GM12878 (cell line): Measurements from ENCODE around the gene HMGCS1. TPM values are rescaled to one million over a fixed set of nuclear protein-coding genes. Genes with fewer than 3 reads are reported as not detected.

Experiments
- ATAC-seq: fragments of 200-7000 bp; cut with Tn5 transposase; 3 replicates; pipeline ENCODE4 v1.9.1; 2020; ENCODE audit warnings: mild to moderate bottlenecking, moderate library complexity
- BruUV-seq: library from RNA; stranded (reverse); fragments of 400-500 nt; replicated peaks from 2 replicates; lab custom pipeline; 2021; lab: Mats Ljungman, UMichigan
- CTCF ChIA-PET: fragments of 300-600 bp; sonication (Branson Sonifier 250); formaldehyde crosslinking; extraction: SDS; loops from one replicate; lab custom pipeline; 2021; ENCODE audit warnings: inconsistent platforms; lab: Yijun Ruan, JAX
- POLR2A ChIA-PET: fragments of 350-600 bp; formaldehyde crosslinking; extraction: SDS; loops from one replicate; lab custom pipeline; 2021; ENCODE audit warnings: inconsistent platforms; lab: Charles Lee
- RAD21 ChIA-PET: fragments of 300-600 bp; sonication (Branson Sonifier 250); formaldehyde crosslinking; loops from one replicate; lab custom pipeline; 2023; ENCODE audit warnings: antibody characterized with exemption; ENCODE audit not compliant: unreplicated experiment; lab: Charles Lee
- SMC1A ChIA-PET: fragments of 300-600 bp; sonication (Branson Sonifier 250); formaldehyde crosslinking; loops from one replicate; lab custom pipeline; 2023; ENCODE audit not compliant: unreplicated experiment, uncharacterized antibody; lab: Charles Lee
- DNase-seq: peaks from one replicate; pipeline ENCODE4 v3.0.0-alpha.2; 2011; ENCODE audit warnings: low read depth, low spot score
- FAIRE-seq: peaks from 3 replicates; lab custom pipeline; 2011; peaks lifted over from hg19 to GRCh38; lab: Jason Lieb, UNC
- H2AFZ ChIP-seq: 2 replicates; pipeline ENCODE4 v1.6.0; 2011; ENCODE audit warnings: low read depth, low read length, control low read depth; ENCODE audit not compliant: control insufficient read depth
- H3K27ac ChIP-seq: 2 replicates; pipeline ENCODE4 v1.5.1; 2011; ENCODE audit warnings: control low read depth; ENCODE audit not compliant: control insufficient read depth, insufficient read depth
- H3K27me3 ChIP-seq, 2 experiments: replicated peaks in 1 of 2; 2 replicates each; pipeline versions ENCODE4 v1.6.0 to v1.6.1; 2011; ENCODE audit warnings: low read length in 1 of 2; ENCODE audit not compliant: control insufficient read depth in 2 of 2, insufficient read depth in 2 of 2
- H3K36me3 ChIP-seq, 2 experiments: 2 replicates each; pipeline ENCODE4 v1.5.1; 2011; ENCODE audit warnings: low read length in 1 of 2; ENCODE audit not compliant: control insufficient read depth in 2 of 2, insufficient read depth in 2 of 2
- H3K4me1 ChIP-seq: 2 replicates; pipeline ENCODE4 v1.6.1; 2011; ENCODE audit warnings: mild to moderate bottlenecking, low read length, moderate library complexity, mixed read lengths; ENCODE audit not compliant: control insufficient read depth, insufficient read depth
- H3K4me2 ChIP-seq: 2 replicates; pipeline ENCODE4 v1.6.0; 2011; ENCODE audit warnings: control low read depth; ENCODE audit not compliant: control insufficient read depth, insufficient read depth
- H3K4me3 ChIP-seq: fragments of 200-600 bp; sonication (generic); 2 replicates; pipeline ENCODE4 v1.5.1; 2016
- H3K79me2 ChIP-seq: 2 replicates; pipeline ENCODE4 v1.6.0; 2011; ENCODE audit warnings: low read length; ENCODE audit not compliant: control insufficient read depth, insufficient read depth
- H3K9ac ChIP-seq: 2 replicates; pipeline ENCODE4 v1.8.0; 2011; ENCODE audit warnings: low read length, control low read depth, mixed read lengths; ENCODE audit not compliant: control insufficient read depth, insufficient read depth
- H3K9me3 ChIP-seq: replicated peaks from 3 replicates; pipeline ENCODE4 v1.5.1; 2011; ENCODE audit warnings: mild to moderate bottlenecking, low read length; ENCODE audit not compliant: control insufficient read depth, insufficient read depth
- H4K20me1 ChIP-seq: 2 replicates; pipeline ENCODE4 v1.6.0; 2011; ENCODE audit not compliant: control insufficient read depth, insufficient read depth
- CBX3 ChIP-seq: fragments of 200-600 bp; sonication (generic); IDR thresholded peaks from 2 replicates; pipeline ENCODE4 v1.6.1; 2016; ENCODE audit warnings: low read depth, borderline replicate concordance
- FOS ChIP-seq: IDR thresholded peaks from 3 replicates; pipeline ENCODE4 v1.6.1; 2011; ENCODE audit warnings: borderline replicate concordance; ENCODE audit not compliant: insufficient read length; ENCODE audit errors: extremely low read depth
- JUNB ChIP-seq: IDR thresholded peaks from 2 replicates; pipeline ENCODE4 v1.6.1; 2016; ENCODE audit warnings: antibody characterized with exemption, mild to moderate bottlenecking
- MEF2A ChIP-seq: IDR thresholded peaks from 2 replicates; pipeline ENCODE4 v1.6.1; 2011; ENCODE audit warnings: low read depth, mild to moderate bottlenecking, low read length, moderate library complexity; ENCODE audit not compliant: insufficient read depth
- NFYA ChIP-seq: IDR thresholded peaks from 2 replicates; pipeline ENCODE4 v1.6.1; 2011; ENCODE audit warnings: low read depth, mild to moderate bottlenecking, low read length, improper control_type of control experiment, borderline replicate concordance
- POLR2A ChIP-seq: IDR thresholded peaks from 2 replicates; pipeline ENCODE4 v1.6.1; 2011; ENCODE audit warnings: low read depth, mild to moderate bottlenecking, low read length
- TAF1 ChIP-seq: IDR thresholded peaks from 2 replicates; pipeline ENCODE4 v1.6.1; 2011; ENCODE audit warnings: mild to moderate bottlenecking, low read depth, low read length, borderline replicate concordance
- TBL1XR1 ChIP-seq: IDR thresholded peaks from 2 replicates; pipeline ENCODE4 v1.6.1; 2012; ENCODE audit warnings: low read depth, low read length, improper control_type of control experiment
- TCF12 ChIP-seq: IDR thresholded peaks from 2 replicates; pipeline ENCODE4 v1.6.1; 2011; ENCODE audit warnings: low read depth, mild to moderate bottlenecking, low read length
- TCF7 ChIP-seq: IDR thresholded peaks from 2 replicates; pipeline ENCODE4 v1.6.1; 2014; ENCODE audit warnings: antibody characterized with exemption, borderline replicate concordance
- ZZZ3 ChIP-seq: IDR thresholded peaks from 2 replicates; pipeline ENCODE4 v1.6.1; 2011; ENCODE audit warnings: low read depth; ENCODE audit not compliant: control insufficient read depth, insufficient read length
- WGBS: methylation state at CpG from one replicate; pipeline ENCODE4 v1.1.6; 2016; ENCODE audit warnings: low lambda C conversion rate; ENCODE audit not compliant: insufficient replicate concordance, insufficient coverage; ENCODE audit errors: missing lambda C conversion rate; 5-methylcytosine and 5-hydroxymethylcytosine counted together
- in situ Hi-C: fragments of 300-500 bp; cut with MboI; formaldehyde crosslinking; loops from 9 replicates; pipeline ENCODE4 v1.14.3; 2018; ENCODE audit warnings: mixed read lengths
- intact Hi-C: fragments of 100-400 bp; cut with micrococcal nuclease; formaldehyde crosslinking; loops from one replicate; pipeline ENCODE4 v1.14.2; 2022; ENCODE audit not compliant: unreplicated experiment
- polyA plus RNA-seq, 11 experiments: library from polyadenylated mRNA; depleted of rRNA in 4 of 11; unstranded in 6 of 11; stranded (reverse) in 5 of 11; fragments of >200 nt; fragmentation: Nextera tagmentation in 4 of 11; fragmentation: Illumina TruSeq in 1 of 11; extraction: Ambion mirVana in 4 of 11; extraction: Trizol in 1 of 11; gene quantifications; 1 replicate in 1 of 11; 2 replicates in 10 of 11; pipeline versions ENCODE4 v1.2.1 to v1.2.3, GENCODE V29; 2011 to 2016; ENCODE audit warnings: inconsistent platforms in 2 of 11, missing spikeins in 2 of 11, low read depth in 1 of 11
- total RNA-seq, 4 experiments: library from RNA; depleted of rRNA in 3 of 4; stranded (reverse); fragments of >200 nt in 3 of 4; fragmentation: Illumina TruSeq in 1 of 4; extraction: Trizol in 1 of 4; gene quantifications; 2 replicates each; pipeline versions ENCODE4 v1.2.1 to v1.2.3, GENCODE V29; 2013 to 2021
- TF ChIP-seq, protein P1 (sequence below): fragments of 450-650 bp; IDR thresholded peaks from 2 replicates; pipeline ENCODE4 v1.6.1; 2017; ENCODE audit warnings: mild to moderate bottlenecking, moderate library complexity
- TF ChIP-seq, protein P2 (sequence below): fragments of 450-650 bp; IDR thresholded peaks from 2 replicates; pipeline ENCODE4 v1.6.1; 2017; ENCODE audit warnings: borderline replicate concordance
- TF ChIP-seq, protein P3 (sequence below): fragments of 450-650 bp; IDR thresholded peaks from 2 replicates; pipeline ENCODE4 v1.6.1; 2014; ENCODE audit warnings: mild to moderate bottlenecking
- TF ChIP-seq, protein P4 (sequence below): IDR thresholded peaks from 2 replicates; pipeline ENCODE4 v1.6.1; 2011; ENCODE audit warnings: borderline replicate concordance, low read depth, mild to moderate bottlenecking, moderate library complexity, low read length; ENCODE audit not compliant: insufficient read depth, poor library complexity, severe bottlenecking
- TF ChIP-seq, protein P5 (sequence below): IDR thresholded peaks from 2 replicates; pipeline ENCODE4 v1.6.1; 2012; ENCODE audit warnings: low read depth, low read length, improper control_type of control experiment

HMGCS1 gene
- total and polyA plus RNA-seq, 10 of the 15 experiments (the other 5 are each of a cell fraction or from before 2014, with no cell fraction given): 24.0 to 193 (median 108) TPM

DNA sequence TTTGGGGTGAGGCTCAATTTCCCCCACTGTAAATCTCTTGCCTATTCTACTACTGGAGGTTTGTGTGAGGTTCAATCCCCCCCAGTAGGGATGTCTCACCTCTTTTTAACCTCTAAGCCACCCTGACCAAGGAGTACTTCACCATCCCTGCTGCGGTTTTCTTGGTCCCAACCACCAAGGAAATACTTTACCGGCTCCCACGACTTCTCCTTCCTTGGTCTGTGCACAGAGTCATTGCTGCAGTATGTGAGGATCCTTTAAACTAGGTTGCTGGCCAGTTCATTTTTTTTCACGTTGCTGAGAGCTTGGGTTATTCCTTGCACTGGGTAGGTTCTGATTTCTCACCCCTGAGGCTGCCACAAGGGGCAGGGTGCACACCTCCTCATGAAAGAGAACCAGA, 22.5 kb upstream of the HMGCS1 start:
- Histone ChIP-seq H3K4me1 (no peaks in the 10 kb centered on the region), H3K4me3 (no peak overlapping the region), H3K27ac (no peak overlapping the region), H3K9me3 (peaks cover 8% of the 10 kb centered on the region; the same call in 2 of the 3 replicates), H3K9ac (no peak overlapping the region), H3K4me2 (no peak overlapping the region), H3K36me3 (no peaks in the 10 kb centered on the region), H4K20me1 (no peaks in the 10 kb centered on the region), H3K27me3 (no peaks in the 10 kb centered on the region), H3K79me2 (no peaks in the 10 kb centered on the region), H2AFZ (no peak overlapping the region)
- RAD21 ChIA-PET: no interaction called here
- DNase-seq (no peak), FAIRE-seq (no peak), ATAC-seq (no peak)
- WGBS: 8% methylated on average over 3 of the region's 4 CpGs
- intact Hi-C loops: no loop called here
- in situ Hi-C loops: no loop called here
- SMC1A ChIA-PET: interaction anchor here (0.6 kb wide), 1 partner anchor 238 kb away, joined by 3 read pairs; no protein-coding TSS in a partner anchor
- POLR2A ChIA-PET: no interaction called here
- BruUV-seq: no TSS peak
- CTCF ChIA-PET: no interaction called here
- TF ChIP-seq, protein P1, sequence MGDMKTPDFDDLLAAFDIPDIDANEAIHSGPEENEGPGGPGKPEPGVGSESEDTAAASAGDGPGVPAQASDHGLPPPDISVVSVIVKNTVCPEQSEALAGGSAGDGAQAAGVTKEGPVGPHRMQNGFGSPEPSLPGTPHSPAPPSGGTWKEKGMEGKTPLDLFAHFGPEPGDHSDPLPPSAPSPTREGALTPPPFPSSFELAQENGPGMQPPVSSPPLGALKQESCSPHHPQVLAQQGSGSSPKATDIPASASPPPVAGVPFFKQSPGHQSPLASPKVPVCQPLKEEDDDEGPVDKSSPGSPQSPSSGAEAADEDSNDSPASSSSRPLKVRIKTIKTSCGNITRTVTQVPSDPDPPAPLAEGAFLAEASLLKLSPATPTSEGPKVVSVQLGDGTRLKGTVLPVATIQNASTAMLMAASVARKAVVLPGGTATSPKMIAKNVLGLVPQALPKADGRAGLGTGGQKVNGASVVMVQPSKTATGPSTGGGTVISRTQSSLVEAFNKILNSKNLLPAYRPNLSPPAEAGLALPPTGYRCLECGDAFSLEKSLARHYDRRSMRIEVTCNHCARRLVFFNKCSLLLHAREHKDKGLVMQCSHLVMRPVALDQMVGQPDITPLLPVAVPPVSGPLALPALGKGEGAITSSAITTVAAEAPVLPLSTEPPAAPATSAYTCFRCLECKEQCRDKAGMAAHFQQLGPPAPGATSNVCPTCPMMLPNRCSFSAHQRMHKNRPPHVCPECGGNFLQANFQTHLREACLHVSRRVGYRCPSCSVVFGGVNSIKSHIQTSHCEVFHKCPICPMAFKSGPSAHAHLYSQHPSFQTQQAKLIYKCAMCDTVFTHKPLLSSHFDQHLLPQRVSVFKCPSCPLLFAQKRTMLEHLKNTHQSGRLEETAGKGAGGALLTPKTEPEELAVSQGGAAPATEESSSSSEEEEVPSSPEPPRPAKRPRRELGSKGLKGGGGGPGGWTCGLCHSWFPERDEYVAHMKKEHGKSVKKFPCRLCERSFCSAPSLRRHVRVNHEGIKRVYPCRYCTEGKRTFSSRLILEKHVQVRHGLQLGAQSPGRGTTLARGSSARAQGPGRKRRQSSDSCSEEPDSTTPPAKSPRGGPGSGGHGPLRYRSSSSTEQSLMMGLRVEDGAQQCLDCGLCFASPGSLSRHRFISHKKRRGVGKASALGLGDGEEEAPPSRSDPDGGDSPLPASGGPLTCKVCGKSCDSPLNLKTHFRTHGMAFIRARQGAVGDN: no peak
- TF ChIP-seq FOS: no peak
- TF ChIP-seq, protein P2, sequence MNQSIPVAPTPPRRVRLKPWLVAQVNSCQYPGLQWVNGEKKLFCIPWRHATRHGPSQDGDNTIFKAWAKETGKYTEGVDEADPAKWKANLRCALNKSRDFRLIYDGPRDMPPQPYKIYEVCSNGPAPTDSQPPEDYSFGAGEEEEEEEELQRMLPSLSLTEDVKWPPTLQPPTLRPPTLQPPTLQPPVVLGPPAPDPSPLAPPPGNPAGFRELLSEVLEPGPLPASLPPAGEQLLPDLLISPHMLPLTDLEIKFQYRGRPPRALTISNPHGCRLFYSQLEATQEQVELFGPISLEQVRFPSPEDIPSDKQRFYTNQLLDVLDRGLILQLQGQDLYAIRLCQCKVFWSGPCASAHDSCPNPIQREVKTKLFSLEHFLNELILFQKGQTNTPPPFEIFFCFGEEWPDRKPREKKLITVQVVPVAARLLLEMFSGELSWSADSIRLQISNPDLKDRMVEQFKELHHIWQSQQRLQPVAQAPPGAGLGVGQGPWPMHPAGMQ: no peak
- TF ChIP-seq TCF12: no peak
- TF ChIP-seq TCF7: no peak
- TF ChIP-seq, protein P3, sequence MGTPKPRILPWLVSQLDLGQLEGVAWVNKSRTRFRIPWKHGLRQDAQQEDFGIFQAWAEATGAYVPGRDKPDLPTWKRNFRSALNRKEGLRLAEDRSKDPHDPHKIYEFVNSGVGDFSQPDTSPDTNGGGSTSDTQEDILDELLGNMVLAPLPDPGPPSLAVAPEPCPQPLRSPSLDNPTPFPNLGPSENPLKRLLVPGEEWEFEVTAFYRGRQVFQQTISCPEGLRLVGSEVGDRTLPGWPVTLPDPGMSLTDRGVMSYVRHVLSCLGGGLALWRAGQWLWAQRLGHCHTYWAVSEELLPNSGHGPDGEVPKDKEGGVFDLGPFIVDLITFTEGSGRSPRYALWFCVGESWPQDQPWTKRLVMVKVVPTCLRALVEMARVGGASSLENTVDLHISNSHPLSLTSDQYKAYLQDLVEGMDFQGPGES: no peak
- TF ChIP-seq, protein P4, sequence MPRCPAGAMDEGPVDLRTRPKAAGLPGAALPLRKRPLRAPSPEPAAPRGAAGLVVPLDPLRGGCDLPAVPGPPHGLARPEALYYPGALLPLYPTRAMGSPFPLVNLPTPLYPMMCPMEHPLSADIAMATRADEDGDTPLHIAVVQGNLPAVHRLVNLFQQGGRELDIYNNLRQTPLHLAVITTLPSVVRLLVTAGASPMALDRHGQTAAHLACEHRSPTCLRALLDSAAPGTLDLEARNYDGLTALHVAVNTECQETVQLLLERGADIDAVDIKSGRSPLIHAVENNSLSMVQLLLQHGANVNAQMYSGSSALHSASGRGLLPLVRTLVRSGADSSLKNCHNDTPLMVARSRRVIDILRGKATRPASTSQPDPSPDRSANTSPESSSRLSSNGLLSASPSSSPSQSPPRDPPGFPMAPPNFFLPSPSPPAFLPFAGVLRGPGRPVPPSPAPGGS: no peak
- TF ChIP-seq NFYA: no peak
- TF ChIP-seq TAF1: no peak
- TF ChIP-seq TBL1XR1: no peak
- no peak for TF ChIP-seq MEF2A
- no peak for TF ChIP-seq ZZZ3
- TF ChIP-seq, protein P5, sequence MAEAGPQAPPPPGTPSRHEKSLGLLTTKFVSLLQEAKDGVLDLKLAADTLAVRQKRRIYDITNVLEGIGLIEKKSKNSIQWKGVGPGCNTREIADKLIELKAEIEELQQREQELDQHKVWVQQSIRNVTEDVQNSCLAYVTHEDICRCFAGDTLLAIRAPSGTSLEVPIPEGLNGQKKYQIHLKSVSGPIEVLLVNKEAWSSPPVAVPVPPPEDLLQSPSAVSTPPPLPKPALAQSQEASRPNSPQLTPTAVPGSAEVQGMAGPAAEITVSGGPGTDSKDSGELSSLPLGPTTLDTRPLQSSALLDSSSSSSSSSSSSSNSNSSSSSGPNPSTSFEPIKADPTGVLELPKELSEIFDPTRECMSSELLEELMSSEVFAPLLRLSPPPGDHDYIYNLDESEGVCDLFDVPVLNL: no peak
- no peak for TF ChIP-seq POLR2A
- TF ChIP-seq JUNB: no peak
- TF ChIP-seq CBX3: no peak
